Left cardiac atrium (tissue), 4 donors: Measurements from ENCODE around the gene OSBPL7. TPM values are rescaled to one million over a fixed set of nuclear protein-coding genes. Genes with fewer than 3 reads are reported as not detected.
A peak's percentile ranks its signal among the peaks of the same experiment; 100 is the strongest.
"Not testable (repeated sequence)": the region's sequence is repeated elsewhere in the genome, so short reads cannot be mapped to it uniquely, and the experiment has no call there.

Source experiments
- ATAC-seq, 2 donors: fragments of 200-7000 bp; cut with Tn5 transposase; one replicate each; pipeline ENCODE4 v1.9.1; 2020; ENCODE audit warnings: mild to moderate bottlenecking in 2 of 2, moderate library complexity in 2 of 2
- DNase-seq: peaks from one replicate; pipeline ENCODE4 v3.0.0-alpha.2; 2020
- intact Hi-C, 2 donors: fragments of 100-400 bp; cut with DNase I; formaldehyde crosslinking; loops; one replicate each; pipeline versions ENCODE4 v1.14.1 to v1.15.1; 2022 to 2023
- total RNA-seq, 2 donors: library from RNA; stranded (reverse); fragmentation: NEBNext Ultra II Directional; extraction: Animal tissue kit (Norgen Biotek cat#: 25700); gene quantifications; one replicate each; pipeline ENCODE4 v1.2.1, GENCODE V29; 2021
- donor health status: DM: no; HTN: yes; CAD: no.
- donor health status: DM: no; HTN: yes; CAD: no; lungs with severe emphysema.
- donor health status: DM: yes; HTN: yes; CAD: no.
- donor health status: Dilated cardiomyopathy.

Gene OSBPL7
- total RNA-seq, 2 donors from 2014 or later: 4.5 to 5.4 TPM

DNA sequence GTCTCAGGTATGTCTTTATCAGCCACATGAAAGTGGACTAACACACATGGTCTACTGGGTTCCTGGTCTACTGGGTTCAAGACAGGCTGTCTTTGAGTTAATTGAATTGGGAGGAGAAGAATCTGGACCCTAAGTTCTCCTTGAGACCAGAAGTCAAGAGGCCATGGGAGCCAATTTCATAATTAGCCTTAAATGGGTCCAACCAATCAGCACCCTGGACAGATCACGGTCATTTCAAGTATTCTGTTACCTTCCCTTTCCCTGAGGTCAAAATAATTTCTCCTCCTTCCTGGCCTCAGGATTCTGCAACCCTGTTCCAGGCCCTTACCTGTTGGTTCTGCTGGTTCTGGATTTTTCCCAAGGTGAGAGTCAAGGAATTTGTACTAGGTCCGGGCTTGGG lies 23.8 kb downstream of the OSBPL7 start:
- no peak for ATAC-seq
- DNase-seq: no peak
- intact Hi-C loops: loop anchor here in 1 of 2 donors (10.0 kb wide), 2 partner anchors 63 to 133 kb away; partner anchors contain the start of gene TBX21

DNA sequence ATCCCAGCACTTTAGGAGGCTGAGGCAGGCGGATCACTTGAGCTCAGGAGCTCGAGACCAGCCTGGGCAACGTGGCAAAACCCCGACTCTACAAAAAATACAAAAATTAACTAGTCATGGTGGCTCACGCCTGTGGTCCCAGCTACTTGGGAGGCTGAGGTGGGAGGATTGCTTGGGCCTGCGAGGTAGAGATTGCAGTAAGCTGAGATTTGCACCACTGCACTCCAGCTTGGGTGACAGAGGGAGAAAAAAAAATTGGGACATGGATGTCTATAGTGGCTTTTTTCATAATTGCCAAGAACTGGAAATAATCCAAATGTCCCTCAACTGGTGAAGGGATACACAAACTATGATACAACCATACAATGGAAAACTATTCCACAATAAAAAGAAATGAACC lies 28.6 kb downstream of the OSBPL7 start:
- ATAC-seq: no peak
- DNase-seq: no peak
- intact Hi-C loops: loop anchor here in 1 of 2 donors (10.0 kb wide), 2 partner anchors 58 to 128 kb away; partner anchors contain the start of gene TBX21

DNA sequence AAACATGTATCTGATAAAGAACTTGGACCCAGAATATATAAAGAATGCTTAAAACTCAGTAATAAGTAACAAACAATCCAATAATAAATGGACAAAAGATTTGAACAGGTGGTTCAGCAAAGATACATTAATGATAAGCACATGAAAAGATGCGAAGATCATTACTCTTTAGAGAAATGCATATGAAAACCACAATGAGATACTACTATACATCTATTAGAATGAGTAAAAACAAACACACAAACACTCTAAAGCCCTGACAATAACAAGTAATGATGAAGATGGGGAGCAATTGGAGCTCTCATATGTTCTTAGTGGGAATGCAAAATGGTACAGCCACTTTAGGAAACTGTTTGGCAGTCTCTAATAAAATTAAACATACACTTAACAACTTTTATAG lies 29.1 kb downstream of the OSBPL7 start:
- no peak for DNase-seq
- no peak for ATAC-seq
- intact Hi-C loops: loop anchor here in 1 of 2 donors (10.0 kb wide), 2 partner anchors 58 to 128 kb away; partner anchors contain the start of gene TBX21

DNA sequence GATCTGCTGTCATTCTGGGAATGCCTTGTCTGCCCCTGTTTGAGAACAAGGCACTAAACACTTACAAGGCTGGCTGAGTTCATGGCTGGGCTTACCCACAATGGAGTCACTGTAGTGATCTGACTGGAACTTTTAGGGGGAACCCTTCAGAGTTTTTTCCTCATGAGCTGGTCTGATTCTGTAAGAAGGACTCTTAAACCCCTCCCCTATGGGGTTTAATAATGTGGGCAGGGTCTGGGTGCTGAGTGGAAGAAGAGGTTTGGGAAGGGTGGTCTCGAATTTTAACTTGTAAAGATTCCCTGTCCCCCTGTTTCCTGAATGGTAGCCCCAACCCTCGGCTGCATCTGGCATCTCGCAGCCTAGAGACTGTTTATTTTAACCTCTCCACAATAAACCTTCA lies 30.6 kb downstream of the OSBPL7 start:
- intact Hi-C loops: loop anchor here in 1 of 2 donors (10.0 kb wide), 2 partner anchors 56 to 126 kb away; partner anchors contain the start of gene TBX21
- ATAC-seq (no peak), DNase-seq (no peak)

DNA sequence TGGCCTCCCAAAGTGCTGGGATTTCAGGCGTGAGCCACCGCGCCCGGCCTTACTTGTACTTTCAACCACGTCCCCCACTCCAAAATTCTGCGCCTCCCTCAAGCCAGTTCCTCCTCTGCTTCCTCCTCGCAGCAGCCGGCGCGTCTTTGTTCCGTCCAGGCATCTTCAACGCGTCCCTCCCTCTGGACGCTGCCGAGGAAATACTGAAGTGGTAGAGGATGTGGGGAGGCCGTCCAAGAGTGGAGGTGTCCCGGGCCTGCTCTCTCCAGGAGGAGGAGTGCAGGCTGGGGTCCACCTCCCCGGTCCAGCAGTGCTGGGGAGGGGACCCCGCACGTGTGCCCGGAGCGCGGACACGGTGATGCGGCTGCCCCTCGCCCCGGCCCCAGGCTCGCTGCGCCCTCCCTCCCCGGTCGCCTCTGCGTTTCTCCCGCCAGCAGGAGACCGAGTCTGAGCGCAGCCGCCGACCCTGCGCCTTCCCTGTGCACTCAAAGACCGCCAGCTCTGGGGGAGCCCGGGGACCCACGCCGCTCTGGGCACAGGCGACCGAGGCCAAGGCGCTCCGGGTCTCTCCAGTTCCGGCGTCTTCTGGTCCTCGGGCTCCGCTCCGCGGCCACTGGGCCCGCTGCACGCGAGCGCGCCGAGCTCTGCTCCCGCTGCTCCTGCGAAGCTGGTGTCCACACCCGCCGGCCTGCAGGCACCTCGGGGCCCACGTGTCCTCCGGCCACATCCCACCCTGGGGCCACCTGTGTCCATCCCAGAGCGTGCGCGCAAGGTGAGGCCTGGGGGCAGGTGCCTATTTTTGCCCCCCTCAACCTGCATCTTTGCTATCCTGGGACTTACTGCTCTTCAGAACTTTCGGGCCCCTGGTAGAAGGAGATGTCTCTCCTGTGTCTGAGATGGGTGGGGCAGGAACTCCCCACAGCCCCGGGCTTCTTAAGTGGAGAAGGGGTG lies 31.7 kb downstream of the OSBPL7 start:
- DNase-seq: peak; percentile 55
- peak; percentile 94 to 95 for ATAC-seq
- intact Hi-C loops: loop anchor here in 1 of 2 donors (10.0 kb wide), 2 partner anchors 55 to 125 kb away; partner anchors contain the start of gene TBX21

DNA sequence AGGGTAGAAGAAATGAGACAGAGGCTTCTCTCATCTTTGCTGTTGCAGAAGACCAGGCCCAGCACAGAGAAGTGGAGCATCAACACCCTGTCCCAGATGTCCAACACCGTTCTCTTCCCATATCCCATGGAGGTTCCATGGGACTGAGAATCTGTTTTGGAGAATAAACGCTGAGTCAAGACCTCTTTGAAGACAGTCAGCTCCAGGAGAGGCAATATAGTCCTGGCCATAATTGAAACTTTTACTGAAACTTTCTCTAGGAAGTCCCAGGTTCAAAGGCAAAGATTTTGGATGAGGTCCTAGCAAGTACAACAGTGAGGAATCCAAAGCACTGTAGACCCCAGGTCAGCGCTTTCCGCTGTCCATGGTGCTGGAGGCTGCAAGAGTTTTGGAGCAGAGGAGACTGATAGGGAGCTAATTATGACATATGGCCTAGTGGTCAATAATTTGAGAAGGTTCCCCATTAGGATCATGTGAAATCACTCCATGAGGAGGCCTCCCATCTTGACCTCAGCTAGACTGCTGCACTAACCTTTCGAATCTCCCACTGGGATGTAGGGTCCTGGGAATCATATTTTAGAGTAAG lies 36.0 kb downstream of the OSBPL7 start:
- ATAC-seq: no peak
- intact Hi-C loops: no loop called here
- DNase-seq: no peak

DNA sequence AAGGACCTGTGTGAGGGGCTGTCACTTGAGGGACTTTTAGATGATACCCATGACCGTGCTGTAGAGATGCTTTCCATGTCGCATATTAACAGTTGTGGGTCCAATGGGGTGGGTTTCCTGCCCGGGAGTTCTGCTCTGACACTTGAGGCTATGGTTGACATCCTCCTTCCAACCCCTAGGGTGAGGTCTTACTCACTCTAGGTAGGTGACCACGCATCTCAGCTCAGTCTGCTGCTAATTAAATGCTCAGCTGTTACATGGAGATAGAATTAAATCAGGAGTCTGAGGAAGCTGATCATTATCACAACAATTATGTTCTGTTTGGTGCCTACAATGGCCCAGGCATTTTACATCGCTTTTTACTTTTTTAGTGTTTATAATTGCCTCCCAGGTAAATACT lies 40.2 kb downstream of the OSBPL7 start:
- no peak for DNase-seq
- ATAC-seq: no peak
- intact Hi-C loops: no loop called here

DNA sequence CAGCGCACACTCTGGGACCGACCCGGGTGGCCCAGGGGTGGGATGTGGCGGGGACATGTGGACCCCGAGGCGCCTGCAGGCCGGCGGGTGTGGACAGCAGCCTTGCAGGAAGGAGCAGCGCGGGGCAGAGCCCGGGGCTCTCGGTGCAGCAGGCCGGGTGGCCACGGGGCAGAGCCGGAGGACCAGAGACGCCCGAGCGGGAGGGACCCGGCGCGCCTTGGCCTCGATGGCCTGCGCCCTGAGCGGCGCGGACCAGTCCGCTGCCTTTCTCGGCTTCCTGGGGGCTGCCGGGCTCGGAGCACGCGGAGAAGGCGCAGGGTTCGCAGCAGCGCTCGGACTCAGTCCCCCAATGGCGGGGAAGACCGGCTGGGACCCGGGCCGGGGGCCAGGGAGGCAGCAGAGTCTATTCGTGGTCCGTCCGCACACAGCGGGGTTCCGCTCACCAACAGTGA lies 43.4 kb downstream of the OSBPL7 start:
- ATAC-seq (no peak), DNase-seq (no peak)
- intact Hi-C loops: no loop called here

DNA sequence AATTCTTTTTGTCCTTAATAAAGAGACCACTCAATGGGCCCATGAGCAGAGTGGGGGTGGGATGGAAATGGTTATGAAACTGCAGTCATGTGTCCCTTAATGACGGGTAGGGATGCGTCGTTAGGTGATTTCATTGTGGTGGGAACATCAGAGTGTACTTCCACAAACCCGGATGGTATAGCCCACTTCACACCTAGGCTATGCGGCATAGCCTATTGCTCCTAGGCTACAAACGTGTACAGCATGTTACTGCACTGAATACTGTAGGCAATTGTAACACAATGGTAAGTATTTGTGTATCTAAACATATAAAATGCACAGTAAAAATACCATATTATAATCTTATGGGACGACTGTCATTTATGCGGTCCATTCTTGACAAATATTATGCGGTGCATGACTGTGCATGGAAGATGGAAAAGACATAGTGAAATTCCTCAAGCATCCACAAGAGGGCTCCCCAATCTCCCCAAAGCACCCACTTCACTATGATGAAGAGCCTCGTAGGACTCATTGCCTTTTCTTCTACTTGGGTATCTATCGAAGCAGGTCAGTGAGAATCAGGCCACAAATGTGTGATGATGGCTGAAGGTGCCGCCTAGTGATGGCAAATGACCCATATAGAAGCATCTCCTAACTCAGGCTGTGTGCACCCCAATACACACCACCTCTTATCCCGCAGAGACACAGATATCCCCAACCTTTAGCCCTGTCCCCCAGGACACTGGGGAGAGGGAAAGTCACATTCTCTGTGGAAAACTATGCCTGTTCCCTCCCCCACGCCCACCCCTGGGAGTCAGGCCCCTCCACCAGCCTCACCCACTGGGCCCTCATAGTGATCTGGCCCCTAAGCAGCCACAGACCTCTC lies 45.0 kb downstream of the OSBPL7 start:
- DNase-seq (no peak), ATAC-seq (peak; percentile 53 to 66)

DNA sequence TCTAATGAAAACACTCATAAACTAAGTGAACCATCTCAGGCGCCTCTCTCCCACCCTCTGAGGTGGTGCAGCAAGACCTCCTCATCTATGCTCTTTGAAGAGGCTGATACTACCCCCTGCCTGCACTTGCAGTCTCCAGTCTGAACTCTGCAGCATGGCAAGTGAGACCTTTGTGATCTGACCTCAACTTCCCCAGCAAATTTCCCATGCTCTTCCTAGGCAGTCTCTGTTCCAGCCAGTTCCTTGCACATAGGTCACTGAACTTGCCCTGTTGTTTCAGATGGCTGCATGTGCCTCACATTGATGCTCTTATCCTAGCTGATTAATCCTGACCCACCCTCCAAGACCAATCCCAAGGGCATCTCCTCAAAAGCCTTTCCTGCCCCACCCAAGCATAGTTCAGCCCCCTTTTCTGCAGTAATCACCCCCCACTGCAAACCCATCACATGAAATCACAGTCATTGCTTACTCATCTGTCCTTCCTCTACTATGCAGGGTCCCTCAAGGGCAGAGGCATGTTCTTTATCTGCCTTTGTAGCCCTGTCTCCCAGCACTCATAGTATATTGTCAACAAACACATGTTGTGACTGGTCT lies 46.5 kb downstream of the OSBPL7 start:
- intact Hi-C loops: no loop called here
- ATAC-seq (no peak), DNase-seq (no peak)

More for the DNA sequence above, 45.0 kb downstream of the OSBPL7 start:
- intact Hi-C loops: no loop called here

DNA sequence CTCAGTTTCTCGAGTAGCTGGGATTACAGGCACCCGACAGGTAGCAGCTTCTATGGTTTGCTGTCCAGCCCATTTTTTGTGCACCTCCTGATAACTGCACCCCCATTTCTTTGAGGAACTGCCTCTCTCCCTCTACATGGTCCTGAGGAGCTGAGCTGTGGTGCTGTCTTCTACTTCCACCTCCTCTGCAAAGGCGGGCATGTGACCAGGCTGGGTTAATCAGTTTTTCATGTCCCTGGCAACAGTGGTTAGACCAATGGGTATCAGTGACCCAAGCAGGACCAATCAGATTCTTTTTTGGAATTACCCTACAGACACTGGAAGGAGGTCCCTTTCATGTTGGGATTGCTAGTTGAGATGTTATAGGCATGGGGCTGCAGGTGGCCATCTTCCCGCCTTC lies 47.3 kb downstream of the OSBPL7 start:
- DNase-seq (no peak), ATAC-seq (no peak)
- intact Hi-C loops: no loop called here

DNA sequence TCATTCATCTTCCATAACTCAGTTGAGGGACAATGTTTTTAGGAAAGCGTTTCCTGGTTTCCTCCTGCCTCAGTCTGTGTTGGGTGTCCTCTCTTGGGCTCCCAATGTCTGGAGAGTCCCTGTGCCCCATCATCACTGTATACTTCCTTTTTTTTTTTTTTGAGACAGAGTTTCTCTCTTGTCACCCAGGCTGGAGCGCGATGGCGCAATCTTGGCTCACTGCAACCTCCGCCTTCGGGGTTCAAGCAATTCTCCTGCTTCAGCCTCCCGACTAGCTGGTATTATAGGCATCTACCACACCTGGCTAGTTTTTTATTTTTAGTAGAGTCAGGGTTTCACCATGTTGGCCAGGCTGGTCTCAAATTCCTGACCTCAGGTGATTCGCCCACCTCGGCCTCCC lies 47.9 kb downstream of the OSBPL7 start:
- intact Hi-C loops, ATAC-seq, DNase-seq: not testable (repeated sequence)

DNA sequence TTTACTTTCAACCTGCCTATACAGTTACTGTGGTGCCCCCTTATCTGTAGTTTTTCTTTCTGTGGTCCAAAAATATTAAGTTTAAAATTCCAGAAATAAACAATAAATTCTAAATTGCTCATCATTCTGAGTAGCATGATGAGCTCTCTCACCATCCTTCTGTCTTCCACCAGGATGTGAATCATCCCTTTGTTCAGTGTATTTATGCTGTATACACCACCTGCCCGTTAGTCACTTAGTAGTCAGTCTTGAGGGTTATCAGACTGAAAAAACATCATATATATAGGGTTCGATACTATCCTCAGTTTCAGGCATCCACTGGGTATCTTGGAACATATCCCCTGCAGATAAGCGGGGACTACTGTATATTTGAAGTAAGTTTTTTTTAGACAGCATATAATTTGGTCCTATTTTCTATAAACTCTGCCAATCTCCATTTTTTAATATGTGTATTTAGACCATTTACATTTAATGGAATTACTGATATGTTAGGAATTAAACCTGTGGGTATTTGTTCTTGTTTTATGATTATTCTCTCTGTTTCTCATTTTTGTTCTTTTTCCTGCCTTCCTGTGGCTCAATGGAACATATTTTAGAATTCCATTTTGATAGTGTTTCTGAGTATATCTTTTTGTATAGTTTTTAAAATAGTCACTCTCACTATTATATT lies 57.5 kb downstream of the OSBPL7 start:
- no peak for ATAC-seq
- intact Hi-C loops: no loop called here
- DNase-seq: no peak

DNA sequence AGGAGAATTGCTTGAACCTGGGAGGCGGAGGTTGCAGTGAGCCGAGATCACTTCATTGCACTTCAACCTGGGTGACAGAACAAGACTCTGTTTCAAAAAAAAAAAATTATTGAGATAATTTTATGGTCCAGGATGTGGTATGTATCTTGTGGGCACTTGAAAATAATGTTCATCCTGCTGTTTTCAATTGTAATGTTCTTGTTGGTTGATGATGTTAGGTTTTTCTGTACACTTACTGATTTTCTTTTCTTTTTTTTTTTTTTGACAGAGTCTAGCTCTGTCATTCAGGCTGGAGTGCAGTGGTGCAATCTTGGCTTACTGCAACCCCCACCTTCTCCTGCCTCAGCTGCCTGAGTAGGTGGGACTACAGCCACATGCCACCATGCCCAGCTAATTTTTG lies 58.9 kb downstream of the OSBPL7 start:
- DNase-seq: no peak
- ATAC-seq: no peak
- intact Hi-C loops: no loop called here

DNA sequence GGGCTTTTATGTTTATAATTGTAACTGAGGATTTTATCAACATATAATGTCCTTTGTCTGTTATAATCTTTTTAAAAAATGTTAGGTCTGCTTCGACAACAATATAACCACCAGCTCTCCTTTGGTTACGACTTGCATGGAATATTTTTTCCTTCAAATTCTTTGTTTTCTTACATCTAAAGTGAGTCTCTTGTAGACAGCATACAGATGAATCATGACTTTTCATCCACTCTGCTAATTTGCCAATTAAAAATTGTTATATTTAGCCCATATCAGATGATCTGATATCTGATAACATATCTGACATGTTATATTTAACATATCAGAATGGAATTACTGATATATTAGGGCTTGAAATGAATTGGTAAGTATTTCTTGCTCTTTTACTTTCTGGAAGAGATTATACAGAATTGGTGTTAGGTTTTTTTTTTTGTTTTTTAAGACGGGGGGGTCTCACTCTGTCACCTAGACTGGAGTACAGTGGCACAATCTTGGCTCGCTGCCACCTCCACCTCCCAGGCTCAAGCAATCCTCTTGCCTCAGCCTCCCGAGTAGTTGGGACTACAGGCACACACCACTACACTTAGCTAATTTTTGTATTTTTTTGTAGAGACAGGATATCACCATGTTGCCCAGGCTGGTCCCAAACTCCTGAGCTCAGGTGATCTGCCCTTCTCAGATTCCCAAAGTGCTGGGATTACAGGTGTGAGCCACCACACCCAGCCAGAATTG lies 61.0 kb downstream of the OSBPL7 start:
- intact Hi-C loops: no loop called here
- DNase-seq: no peak
- no peak for ATAC-seq

DNA sequence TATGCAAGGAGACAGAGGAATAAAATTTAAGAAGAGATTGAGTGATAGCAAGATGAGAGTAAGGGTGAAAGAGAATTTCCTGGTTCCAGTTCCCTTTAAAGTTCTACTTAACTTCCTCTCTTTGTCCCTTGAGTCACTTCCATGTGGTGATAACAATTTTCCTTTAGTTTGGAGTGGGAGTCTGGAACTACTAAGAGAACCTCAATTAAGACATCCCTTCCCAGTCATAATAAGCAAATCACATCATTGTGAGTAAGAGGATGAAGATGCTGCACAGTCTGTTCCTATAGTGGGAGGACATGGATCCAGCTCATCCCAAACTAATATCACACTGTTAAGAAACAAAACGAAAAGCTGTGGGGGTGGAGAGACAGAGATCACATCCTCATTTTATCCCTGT lies 64.2 kb downstream of the OSBPL7 start:
- ATAC-seq (no peak), DNase-seq (no peak)
- intact Hi-C loops: no loop called here
